Upper lobe of left lung (tissue), 6 donors: Measurements from ENCODE around the gene ELK3. TPM values are rescaled to one million over a fixed set of nuclear protein-coding genes. Genes with fewer than 3 reads are reported as not detected.

ENCODE experiments used
- ATAC-seq, 2 donors: fragments of 200-7000 bp; cut with Tn5 transposase; one replicate each; pipeline ENCODE4 v1.9.1; 2022; ENCODE audit warnings: mild to moderate bottlenecking in 2 of 2, moderate library complexity in 2 of 2; ENCODE audit not compliant: low FRiP score in 2 of 2
- DNase-seq, 2 donors: peaks; one replicate each; pipeline ENCODE4 v3.0.0-alpha.2; 2019 to 2020
- H3K27ac ChIP-seq, 4 donors: fragments of 200-600 bp; sonication (generic); one replicate each; pipeline ENCODE4 v1.5.1; 2016 to 2019
- H3K27me3 ChIP-seq, 4 donors: fragments of 200-600 bp; sonication (generic); one replicate each; pipeline ENCODE4 v1.5.1; 2017 to 2019
- H3K36me3 ChIP-seq, 4 donors: fragments of 200-600 bp; sonication (generic); one replicate each; pipeline ENCODE4 v1.5.1; 2016 to 2019
- H3K4me1 ChIP-seq, 4 donors: fragments of 200-600 bp; sonication (generic); one replicate each; pipeline ENCODE4 v1.5.1; 2018 to 2019
- H3K4me3 ChIP-seq, 4 donors: fragments of 200-600 bp; sonication (generic); one replicate each; pipeline ENCODE4 v1.5.1; 2017 to 2019; ENCODE audit warnings: mild to moderate bottlenecking in 2 of 4, moderate library complexity in 1 of 4
- H3K9me3 ChIP-seq, 4 donors: fragments of 200-600 bp; sonication (generic); one replicate each; pipeline ENCODE4 v1.5.1; 2018 to 2019
- CTCF ChIP-seq, 6 experiments: fragments of 450-650 bp in 4 of 6; fragments of 200-600 bp in 2 of 6; sonication (generic) in 2 of 6; IDR thresholded peaks; one replicate each; pipeline ENCODE4 v1.5.1; 2016 to 2019; ENCODE audit warnings: antibody characterized with exemption in 6 of 6
- EP300 ChIP-seq, 4 donors: sonication (generic); formaldehyde crosslinking; IDR thresholded peaks; one replicate each; pipeline ENCODE4 v1.5.1; 2017; ENCODE audit warnings: antibody characterized with exemption in 4 of 4, control low read depth in 2 of 4
- POLR2A ChIP-seq, 4 donors: fragments of 450-650 bp; IDR thresholded peaks; one replicate each; pipeline ENCODE4 v1.5.1; 2016 to 2017; ENCODE audit warnings: antibody characterized with exemption in 4 of 4, mild to moderate bottlenecking in 2 of 4
- POLR2AphosphoS5 ChIP-seq, 2 donors: sonication (generic); formaldehyde crosslinking; IDR thresholded peaks; one replicate each; pipeline ENCODE4 v1.5.1; 2017; ENCODE audit warnings: antibody characterized with exemption in 2 of 2
- WGBS, 2 donors: methylation state at CpG; one replicate each; pipeline ENCODE4 v1.1.5; 2017 to 2018; 5-methylcytosine and 5-hydroxymethylcytosine counted together
- total RNA-seq, 6 donors: library from RNA; depleted of rRNA in 4 of 6; stranded (reverse); fragments of >200 nt in 4 of 6; gene quantifications; one replicate each; pipeline versions ENCODE4 v1.1.0 to v1.2.1, GENCODE V29; 2016 to 2021
- donor health status: DM: no; HTN: no; CAD: no; lungs with moderate emphysema.
- donor health status: DM: no; HTN: yes; CAD: no; lungs with severe emphysema.

Gene ELK3
- total RNA-seq, 6 donors from 2014 or later, result 7.3 to 38.4 (median 22.1) TPM

GRCh38 chr12:96239711-96240635, 45.8 kb downstream of the ELK3 start:
- no peak for TF ChIP-seq POLR2AphosphoS5 (IDR thresholded peaks at IDR 0.05)
- TF ChIP-seq EP300 (IDR thresholded peaks at IDR 0.05), result no peak
- no peak for ATAC-seq

GRCh38 chr12:96240656-96241055, 46.5 kb downstream of the ELK3 start:
- Histone ChIP-seq H3K36me3 (peaks cover 0 to 3% (median 0%) of the 10 kb centered on the region in 4 donors), H3K27ac (peak overlapping the region; percentile 15 to 74 (median 58)), H3K9me3 (no peaks in the 10 kb centered on the region), H3K4me3 (no peak overlapping the region), H3K27me3 (no peaks in the 10 kb centered on the region), H3K4me1 (peaks cover 45 to 71% (median 51%) of the 10 kb centered on the region in 4 donors)
- WGBS, 2 donors, result 48 to 51% methylated on average over 11 of the region's 11 CpGs
- no peak for ATAC-seq
- DNase-seq, result no peak
- no peak for TF ChIP-seq CTCF (IDR thresholded peaks at IDR 0.05)
- no peak for TF ChIP-seq POLR2AphosphoS5 (IDR thresholded peaks at IDR 0.05)
- TF ChIP-seq EP300 (IDR thresholded peaks at IDR 0.05), result no peak
- no peak for TF ChIP-seq POLR2A (IDR thresholded peaks at IDR 0.05)

More at GRCh38 chr12:96239711-96240635, 45.8 kb downstream of the ELK3 start:
- Histone ChIP-seq H3K36me3 (peaks cover 0 to 3% (median 0%) of the 10 kb centered on the region in 4 donors), H3K9me3 (no peaks in the 10 kb centered on the region), H3K4me1 (peaks cover 50 to 74% (median 57%) of the 10 kb centered on the region in 4 donors), H3K4me3 (no peak overlapping the region), H3K27ac (peak overlapping the region; percentile 7 to 74 (median 44)), H3K27me3 (no peaks in the 10 kb centered on the region)
- 75 to 83% methylated on average over 13 to 18 of the region's 18 CpGs for WGBS, 2 donors
- DNase-seq, result peak in 1 of 2 donors; percentile 56

GRCh38 chr12:96241431-96241830, 47.3 kb downstream of the ELK3 start:
- ATAC-seq, result no peak
- TF ChIP-seq EP300 (IDR thresholded peaks at IDR 0.05) (no peak), POLR2AphosphoS5 (IDR thresholded peaks at IDR 0.05) (no peak), CTCF (IDR thresholded peaks at IDR 0.05) (no peak), POLR2A (IDR thresholded peaks at IDR 0.05) (no peak)
- 71 to 85% methylated on average over 1 to 4 of the region's 4 CpGs for WGBS, 2 donors
- Histone ChIP-seq H3K4me1 (peaks cover 37 to 63% (median 43%) of the 10 kb centered on the region in 4 donors), H3K27ac (peak overlapping the region; percentile 43 to 74 (median 65)), H3K9me3 (no peaks in the 10 kb centered on the region), H3K36me3 (peaks cover 0 to 3% (median under 1%) of the 10 kb centered on the region in 4 donors), H3K4me3 (no peak overlapping the region), H3K27me3 (no peaks in the 10 kb centered on the region)
- DNase-seq, result no peak

- Histone ChIP-seq H3K4me1 (peaks cover 33 to 59% (median 40%) of the 10 kb centered on the region in 4 donors), H3K4me3 (no peak overlapping the region), H3K9me3 (no peaks in the 10 kb centered on the region), H3K27me3 (no peaks in the 10 kb centered on the region), H3K36me3 (peaks cover 0 to 8% (median 4%) of the 10 kb centered on the region in 4 donors), H3K27ac (peak overlapping the region; percentile 56 to 74 (median 73))
- peak; percentile 89 to 91 for ATAC-seq
- TF ChIP-seq POLR2AphosphoS5 (IDR thresholded peaks at IDR 0.05) (peak; percentile 39 to 76), EP300 (IDR thresholded peaks at IDR 0.05) (peak in 3 of 4 donors; percentile 30 to 85 (median 44)), POLR2A (IDR thresholded peaks at IDR 0.05) (peak in 1 of 4 donors; percentile 11), CTCF (IDR thresholded peaks at IDR 0.05) (no peak)
- 36 to 47% methylated on average over 9 of the region's 9 CpGs for WGBS, 2 donors
- peak in 1 of 2 donors; percentile 60 for DNase-seq
These were observed 47.7 kb downstream of the ELK3 start for GRCh38 chr12:96241846-96242256.

- H3K4me3 ChIP-seq, result no peak overlapping the region
- ATAC-seq (peak in 1 of 2 donors; percentile 59), DNase-seq (no peak)
- H3K27ac ChIP-seq, result peak overlapping the region in 3 of 4 donors; percentile 72 to 74 (median 74)
- H3K4me1 ChIP-seq, result peaks cover 25 to 52% (median 33%) of the 10 kb centered on the region in 4 donors
- no peak for TF ChIP-seq POLR2A (IDR thresholded peaks at IDR 0.05)
- no peak for TF ChIP-seq POLR2AphosphoS5 (IDR thresholded peaks at IDR 0.05)
- no peak for TF ChIP-seq EP300 (IDR thresholded peaks at IDR 0.05)
- no peak for TF ChIP-seq CTCF (IDR thresholded peaks at IDR 0.05)
- no peaks in the 10 kb centered on the region for H3K27me3 ChIP-seq
- peaks cover 5 to 15% (median 12%) of the 10 kb centered on the region in 4 donors for H3K36me3 ChIP-seq
- WGBS, 2 donors, result 54 to 62% methylated on average over 12 of the region's 12 CpGs
- no peaks in the 10 kb centered on the region for H3K9me3 ChIP-seq
These were observed 48.4 kb downstream of the ELK3 start for GRCh38 chr12:96242597-96242996.
